ENCODE measurements around the gene ANKZF1.
"Not testable (repeated sequence)": the region's sequence is repeated elsewhere in the genome, so short reads cannot be mapped to it uniquely, and the experiment has no call there.

The ANKZF1 gene

DNA sequence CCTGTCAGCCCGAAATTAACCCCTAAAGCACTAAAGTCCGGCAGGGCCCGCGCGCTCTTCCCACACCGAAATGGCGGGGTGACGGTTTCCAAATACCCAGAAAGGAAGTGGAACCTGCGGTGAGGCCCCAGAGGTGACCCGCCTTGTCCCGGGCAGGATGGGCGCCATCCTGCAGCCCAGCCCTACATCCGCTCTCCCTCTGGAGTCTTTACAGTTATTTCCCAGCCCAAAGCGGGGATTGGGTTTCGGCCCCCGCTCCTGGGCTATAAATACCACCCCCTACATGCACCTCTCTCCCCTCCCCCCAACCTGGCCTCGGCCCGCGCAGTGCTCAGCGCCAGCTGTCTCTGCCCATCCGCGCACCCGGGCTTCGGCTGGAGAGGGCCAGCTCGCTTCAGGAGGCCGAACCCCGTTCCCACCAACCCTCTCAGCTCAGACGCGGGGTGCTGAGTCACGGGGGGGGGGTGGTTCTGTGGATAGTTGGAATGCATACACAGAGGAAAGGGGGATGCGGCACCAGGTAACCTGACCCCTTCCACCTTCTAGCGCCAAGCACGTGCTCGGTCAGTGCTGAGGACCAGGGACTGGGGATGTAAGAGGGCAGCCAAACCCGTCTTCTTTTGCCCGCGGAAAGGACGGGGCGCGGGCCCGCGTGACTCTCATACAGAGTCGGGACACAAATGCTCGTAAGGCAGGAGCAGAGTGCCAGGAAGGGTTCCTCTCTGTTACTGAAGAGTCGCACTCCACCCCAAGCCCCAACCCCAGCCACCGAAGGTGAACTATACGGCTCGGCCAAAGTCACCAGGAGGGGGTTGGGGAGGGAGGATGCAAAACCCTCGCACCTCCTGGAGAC is 23.5 kb downstream of the ANKZF1 start, which contains the start of gene TUBA4B:
Gene TUBA4B, plus strand, starts transcription at position 344 of the 853 bp plus-strand sequence. Its CDS starts 165 bp downstream, at position 509.
- DNase-seq (ENCODE audit: extremely low read depth in 1 of 2, low read depth in 1 of 2) = no peak

DNA sequence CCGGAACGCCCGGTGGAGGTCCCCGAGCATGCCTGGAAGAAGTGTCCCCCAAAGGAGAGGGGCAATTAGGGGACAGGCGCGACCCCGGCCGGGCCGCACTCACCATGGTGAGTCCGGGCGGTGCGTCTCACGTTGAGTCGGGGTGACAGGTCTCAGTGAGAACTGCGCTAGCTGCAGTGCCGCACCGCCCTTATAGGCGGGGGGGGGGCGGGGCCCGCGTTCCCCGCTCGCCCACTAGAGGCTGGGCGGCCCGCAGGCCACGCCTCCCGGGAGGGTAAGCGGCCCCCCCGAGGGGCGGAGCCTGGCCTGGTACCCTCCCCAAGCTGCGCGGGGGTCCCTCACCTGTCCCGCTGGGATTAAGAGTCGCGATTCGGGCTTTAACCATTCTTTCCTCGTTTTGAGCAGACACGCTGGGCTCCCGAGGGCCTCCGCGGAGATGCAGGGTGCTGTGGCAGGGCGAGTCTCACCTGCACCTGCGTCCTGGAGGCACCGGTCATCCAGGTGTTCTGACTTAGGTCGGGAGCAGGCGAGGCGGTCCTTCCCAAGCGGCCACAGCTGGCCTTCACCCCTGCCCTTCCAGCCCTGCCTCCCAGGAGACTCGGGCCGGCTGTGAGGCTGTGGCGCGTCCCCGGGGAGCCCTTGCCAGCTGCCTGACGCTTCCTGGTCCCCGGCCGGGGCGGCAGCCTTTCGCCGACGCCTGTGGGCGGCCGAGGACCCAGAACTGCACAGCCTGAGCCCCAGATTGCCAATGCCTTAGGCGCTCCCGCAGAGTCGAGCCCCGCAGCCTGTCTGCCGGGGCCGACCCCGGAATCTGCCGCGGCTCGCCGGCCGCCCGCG is 24.4 kb downstream of the ANKZF1 start, which contains the start of gene TUBA4A:
Gene TUBA4A, minus strand, starts transcription at position 166 of the 837 bp plus-strand sequence. Its CDS starts 60 bp downstream, at position 106.
- peak; percentile 69 to 90 for DNase-seq (ENCODE audit: extremely low read depth in 1 of 2, low read depth in 1 of 2)

DNA sequence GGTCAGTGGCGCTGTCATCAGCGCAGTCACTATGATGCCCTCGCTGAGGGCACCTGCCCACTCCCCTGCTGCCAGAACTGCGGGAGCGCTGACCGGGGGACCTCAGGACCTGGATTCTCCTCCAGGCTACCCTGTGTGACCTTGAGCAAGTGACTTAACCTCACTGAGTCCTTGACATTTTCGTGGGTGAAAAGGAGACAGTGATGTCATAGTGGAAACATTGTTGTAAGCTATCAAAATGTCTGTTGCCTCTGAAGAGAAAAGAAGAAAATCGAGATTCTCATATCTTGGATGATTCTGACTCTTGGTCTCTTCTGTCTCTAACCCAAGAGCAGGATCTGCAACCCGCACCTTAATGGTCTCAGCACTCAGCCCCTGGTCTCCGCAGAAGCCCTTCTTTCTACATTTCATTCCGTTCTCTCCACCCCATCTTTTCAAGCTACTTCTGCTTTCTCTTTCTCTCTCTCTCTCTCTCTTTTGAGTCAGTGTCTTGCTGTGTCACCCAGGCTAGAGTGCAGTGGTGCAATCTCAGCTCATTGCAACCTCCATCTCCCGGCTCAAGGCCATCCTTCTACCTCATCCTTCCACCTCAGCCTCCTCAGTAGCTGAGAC is 25.1 kb downstream of the ANKZF1 start:
- DNase-seq (ENCODE audit: extremely low read depth in 1 of 2, low read depth in 1 of 2) = no peak

DNA sequence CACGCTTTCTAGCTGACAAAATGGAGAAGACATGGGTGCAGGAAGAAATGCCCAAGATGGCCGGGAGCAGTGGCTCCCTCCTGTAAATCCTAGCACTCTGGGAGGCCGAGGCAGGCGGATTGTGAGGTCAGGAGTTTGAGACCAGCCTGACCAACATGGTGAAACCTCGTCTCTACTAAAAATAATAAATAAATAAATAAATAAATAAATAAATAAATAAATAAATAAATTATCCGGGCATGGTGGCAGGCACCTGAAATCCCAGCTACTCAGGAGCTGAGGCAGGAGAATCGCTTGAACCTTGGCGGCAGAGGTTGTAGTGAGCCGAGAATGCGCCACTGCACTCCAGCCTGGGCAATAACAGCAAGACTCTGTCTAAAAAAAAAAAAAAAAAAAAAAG is 29.3 kb downstream of the ANKZF1 start:
- not testable (repeated sequence) for DNase-seq (ENCODE audit: extremely low read depth in 1 of 2, low read depth in 1 of 2)

DNA sequence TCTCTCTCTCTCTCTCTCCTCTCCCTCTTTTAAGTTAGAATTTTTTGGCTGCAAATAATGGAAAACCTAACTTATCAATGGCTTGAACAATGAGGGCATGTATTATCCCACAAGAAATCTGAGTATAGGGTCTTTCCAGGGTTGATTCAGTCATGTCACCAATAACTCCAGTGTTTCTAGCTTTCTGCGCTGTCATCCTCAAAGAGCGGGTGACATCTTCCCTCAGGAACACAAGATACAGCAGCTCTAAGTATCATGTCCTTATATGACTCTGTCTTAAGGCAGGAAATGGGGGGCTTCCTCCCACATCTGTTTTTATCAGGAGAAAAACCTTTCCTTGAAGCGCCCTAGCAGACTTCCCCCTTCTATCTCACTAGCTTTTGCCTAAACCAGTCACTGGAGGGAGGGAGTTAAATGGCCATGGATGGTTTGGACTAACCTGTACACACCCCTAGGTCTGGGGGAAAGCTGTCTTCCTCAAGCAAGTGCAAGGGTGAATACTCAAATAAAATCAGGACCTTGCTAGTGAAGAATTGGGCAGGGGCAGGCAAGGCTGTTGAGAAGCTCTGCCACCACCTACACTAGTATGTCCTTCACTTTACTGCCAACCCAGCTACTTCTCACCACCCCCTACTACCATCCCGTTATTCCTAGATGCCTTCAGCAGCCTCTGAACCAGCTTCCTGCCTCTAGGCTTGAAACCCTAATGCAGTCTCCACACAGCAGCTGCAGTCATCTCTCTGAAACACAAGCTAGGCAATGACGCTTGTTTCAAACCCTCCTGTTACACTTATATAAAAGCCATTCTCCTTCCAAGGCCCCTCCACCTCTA is 31.6 kb downstream of the ANKZF1 start:
- no peak for DNase-seq (ENCODE audit: extremely low read depth in 1 of 2, low read depth in 1 of 2)

DNA sequence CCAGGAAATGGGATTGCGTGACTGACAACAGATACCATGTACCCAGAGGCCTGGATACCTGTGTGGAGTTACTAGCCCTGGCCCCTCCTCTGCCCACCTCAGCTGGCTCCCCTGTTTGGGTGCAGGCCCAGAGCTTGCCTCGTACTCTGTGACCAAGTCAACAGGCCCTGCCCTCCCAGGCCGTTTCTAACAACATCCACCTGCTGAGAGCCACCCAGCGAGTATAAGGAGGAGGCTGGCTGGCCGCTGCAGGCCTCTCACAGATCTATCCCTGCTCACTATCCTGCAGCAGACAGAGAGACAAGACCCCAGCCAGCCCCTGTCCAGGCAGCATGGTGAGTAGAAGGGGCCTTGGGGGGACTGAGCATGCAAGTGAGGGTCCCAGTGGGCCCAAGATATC is 36.6 kb downstream of the ANKZF1 start:
- DNase-seq (ENCODE audit: extremely low read depth in 1 of 2, low read depth in 1 of 2) = no peak

DNA sequence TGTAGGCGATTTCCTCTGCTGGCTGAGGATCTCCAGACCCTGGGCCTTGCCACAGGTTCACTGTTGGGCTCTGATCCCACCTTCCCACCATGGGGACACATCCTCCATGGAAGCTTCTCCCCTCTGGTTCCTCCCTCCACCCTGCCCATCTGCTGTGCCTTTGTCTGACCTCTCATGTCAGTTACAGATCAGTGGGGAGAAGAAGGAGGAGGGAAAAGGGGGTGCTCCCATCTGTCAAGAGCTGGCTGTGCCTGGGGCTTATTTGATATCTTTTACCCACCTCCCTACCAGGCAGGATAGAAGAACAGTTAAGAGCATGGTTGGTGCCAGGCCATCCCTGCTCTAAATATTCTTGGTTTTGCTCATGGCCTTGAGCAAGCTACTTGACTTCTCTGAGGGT is 37.3 kb downstream of the ANKZF1 start:
- DNase-seq (ENCODE audit: extremely low read depth in 1 of 2, low read depth in 1 of 2) = no peak

DNA sequence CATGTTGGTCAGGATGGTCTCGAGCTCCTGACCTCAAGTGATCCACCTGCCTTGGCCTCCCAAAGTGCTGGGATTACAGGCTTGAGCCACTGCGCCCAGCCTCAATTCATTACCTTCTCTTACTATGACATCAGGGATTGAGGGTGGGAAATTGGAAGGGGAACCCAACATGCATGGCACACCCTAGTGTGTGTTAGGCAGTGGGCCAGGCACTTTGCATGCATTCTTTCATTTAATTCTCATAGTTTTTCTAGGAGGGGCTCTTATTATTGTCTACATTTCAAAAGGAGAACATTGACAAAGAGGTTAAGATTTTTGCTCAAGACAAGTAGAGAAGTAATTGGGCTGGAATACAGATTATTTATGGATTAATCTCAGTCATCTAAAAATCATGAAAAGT is 38.7 kb downstream of the ANKZF1 start:
- no peak for DNase-seq (ENCODE audit: extremely low read depth in 1 of 2, low read depth in 1 of 2)

DNA sequence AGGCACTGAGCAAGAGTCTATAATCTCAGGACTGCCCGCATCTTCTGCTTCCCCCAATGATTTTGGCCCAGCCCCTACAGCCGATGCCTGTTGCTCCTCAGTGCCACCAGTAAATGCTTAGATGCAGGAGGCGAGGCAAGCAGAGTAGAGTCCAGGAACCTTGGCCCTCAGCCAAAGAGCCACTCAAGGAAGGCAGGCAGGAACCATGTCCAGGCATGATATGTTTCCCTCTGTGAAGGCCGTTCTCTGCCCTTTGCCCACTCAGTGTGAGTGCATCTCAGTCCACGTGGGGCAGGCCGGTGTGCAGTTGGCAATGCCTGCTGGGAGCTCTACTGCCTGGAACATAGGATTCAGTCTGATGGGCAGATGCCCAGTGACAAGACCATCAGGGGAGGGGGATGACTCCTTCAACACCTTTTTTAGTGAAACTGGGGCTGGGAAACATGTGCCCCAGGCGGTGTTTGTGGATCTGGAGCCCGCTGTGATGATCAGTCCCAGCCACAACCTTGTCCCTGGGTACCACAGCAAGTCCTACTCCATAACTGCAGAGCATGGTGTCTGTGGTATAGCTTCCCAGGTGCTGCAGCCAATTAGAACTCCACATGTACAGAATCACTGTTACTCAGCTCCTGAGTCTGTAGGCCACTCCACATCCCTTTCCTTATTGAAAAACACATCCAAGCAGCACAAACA is 39.9 kb downstream of the ANKZF1 start:
- DNase-seq (ENCODE audit: extremely low read depth in 1 of 2, low read depth in 1 of 2) = no peak

DNA sequence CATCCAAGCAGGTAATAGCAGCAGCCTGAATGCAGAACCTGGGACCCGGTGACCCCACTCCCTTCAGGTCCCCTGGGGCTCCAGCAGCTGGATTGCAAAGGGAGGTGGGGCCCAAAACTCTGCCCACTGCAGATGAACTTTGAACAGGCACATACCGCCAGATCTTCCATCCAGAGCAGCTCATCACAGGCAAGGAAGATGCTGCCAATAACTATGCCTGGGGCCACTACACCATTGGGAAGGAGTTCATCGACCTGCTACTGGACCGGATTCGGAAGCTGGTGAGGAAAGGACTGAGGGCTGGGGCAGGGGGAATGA is 40.4 kb downstream of the ANKZF1 start:
- no peak for DNase-seq (ENCODE audit: extremely low read depth in 1 of 2, low read depth in 1 of 2)

DNA sequence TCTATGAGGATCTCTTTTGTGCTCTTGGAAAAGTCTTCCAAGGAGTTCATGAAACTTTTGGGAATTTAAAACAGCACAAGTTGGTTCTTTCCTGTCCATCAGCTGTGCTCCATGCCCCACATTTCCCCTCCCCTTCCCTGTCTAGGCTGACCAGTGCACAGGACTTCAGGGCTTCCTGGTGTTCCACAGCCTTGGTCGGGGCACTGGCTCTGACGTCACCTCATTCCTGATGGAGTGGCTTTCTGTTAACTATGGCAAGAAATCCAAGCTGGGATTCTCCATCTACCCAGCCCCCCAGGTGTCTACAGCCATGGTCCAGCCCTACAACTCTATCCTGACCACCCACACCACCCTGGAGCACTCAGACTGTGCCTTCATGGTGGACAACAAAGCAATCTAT is 41.4 kb downstream of the ANKZF1 start:
- no peak for DNase-seq (ENCODE audit: extremely low read depth in 1 of 2, low read depth in 1 of 2)

DNA sequence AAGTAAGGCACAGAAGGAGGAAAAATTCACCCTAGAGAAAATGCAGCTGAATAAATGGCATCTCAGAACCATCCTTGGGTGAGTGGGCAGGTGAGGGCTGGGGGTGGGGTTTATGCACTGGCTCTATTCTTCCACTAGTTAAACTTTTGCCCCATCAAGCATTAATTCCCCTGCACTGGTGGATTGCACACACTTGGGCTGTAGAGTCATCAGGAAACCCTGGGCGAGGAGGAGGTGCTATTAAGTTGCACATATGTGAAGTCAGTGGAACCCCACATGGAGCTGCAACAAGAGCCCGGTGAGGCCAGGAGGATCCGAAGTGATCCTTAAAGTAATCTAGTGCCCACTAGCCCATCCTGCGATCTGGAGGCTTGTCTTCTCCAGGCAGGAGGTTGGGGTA is 42.8 kb downstream of the ANKZF1 start:
- no peak for DNase-seq (ENCODE audit: extremely low read depth in 1 of 2, low read depth in 1 of 2)

DNA sequence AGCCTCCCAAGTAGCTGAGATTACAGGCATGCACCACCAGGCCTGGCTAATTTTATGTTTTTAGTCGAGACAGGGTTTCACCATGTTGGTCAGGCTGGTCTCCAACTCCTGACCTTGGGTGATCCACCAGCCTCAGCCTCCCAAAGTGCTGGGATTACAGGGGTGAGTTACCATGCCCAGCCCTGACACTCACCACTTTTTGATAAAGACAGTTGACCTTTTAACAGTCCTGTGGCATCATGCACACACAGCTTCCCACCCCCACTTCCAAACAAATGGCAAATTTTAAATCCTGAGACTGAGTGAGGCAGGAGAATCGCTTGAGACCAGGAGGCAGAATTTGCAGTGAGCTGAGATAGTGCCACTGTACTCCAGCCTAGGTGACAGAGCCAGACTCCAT is 43.4 kb downstream of the ANKZF1 start:
- no peak for DNase-seq (ENCODE audit: extremely low read depth in 1 of 2, low read depth in 1 of 2)

DNA sequence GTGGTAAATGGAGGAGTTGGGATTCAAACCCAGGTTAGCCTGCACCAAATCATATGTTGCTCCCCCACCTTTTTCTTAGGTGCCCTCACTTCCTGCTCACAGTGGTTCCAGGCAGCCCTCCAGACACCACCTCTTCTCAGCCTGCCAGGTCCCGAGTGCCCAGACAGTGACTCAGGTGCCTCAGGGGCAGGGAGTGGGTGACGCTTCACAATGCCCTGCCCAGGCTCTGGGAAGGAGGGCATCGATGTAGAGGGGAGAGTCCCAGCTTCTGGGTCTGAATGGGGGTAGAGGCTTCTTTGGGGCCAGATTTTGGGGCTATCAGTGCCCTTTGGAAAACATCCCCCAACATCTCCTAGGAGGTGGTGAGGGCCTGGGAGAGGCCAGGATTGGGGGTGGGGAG is 44.3 kb downstream of the ANKZF1 start:
- DNase-seq (ENCODE audit: extremely low read depth in 1 of 2, low read depth in 1 of 2) = no peak

DNA sequence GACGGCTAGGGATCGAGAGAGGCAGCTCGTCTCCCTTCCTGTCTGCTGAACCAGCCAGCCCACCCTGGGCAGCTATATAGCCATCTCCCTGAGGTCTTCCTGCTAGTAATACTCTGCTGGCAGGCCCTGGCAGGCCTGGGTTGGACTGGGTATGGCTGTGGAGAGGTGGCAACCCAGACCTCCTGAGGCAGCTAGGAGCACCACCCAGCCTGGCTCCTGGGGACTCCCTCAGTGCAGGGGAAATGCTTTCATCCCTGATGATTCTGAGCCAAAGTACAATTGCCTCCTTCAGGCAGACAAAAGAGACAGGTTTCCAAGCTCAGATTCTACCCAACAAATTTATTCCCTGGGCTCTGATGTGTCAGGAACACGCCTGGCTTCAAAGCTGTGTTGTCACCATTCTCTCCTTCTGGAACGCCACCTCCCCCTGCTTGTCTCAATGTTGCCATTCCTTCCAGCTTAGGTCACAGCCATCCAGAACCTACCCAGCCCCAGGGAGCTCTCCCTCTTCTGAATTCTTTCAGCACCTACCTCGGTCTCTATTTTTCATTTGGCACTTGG is 44.8 kb downstream of the ANKZF1 start:
- DNase-seq (ENCODE audit: extremely low read depth in 1 of 2, low read depth in 1 of 2) = no peak

DNA sequence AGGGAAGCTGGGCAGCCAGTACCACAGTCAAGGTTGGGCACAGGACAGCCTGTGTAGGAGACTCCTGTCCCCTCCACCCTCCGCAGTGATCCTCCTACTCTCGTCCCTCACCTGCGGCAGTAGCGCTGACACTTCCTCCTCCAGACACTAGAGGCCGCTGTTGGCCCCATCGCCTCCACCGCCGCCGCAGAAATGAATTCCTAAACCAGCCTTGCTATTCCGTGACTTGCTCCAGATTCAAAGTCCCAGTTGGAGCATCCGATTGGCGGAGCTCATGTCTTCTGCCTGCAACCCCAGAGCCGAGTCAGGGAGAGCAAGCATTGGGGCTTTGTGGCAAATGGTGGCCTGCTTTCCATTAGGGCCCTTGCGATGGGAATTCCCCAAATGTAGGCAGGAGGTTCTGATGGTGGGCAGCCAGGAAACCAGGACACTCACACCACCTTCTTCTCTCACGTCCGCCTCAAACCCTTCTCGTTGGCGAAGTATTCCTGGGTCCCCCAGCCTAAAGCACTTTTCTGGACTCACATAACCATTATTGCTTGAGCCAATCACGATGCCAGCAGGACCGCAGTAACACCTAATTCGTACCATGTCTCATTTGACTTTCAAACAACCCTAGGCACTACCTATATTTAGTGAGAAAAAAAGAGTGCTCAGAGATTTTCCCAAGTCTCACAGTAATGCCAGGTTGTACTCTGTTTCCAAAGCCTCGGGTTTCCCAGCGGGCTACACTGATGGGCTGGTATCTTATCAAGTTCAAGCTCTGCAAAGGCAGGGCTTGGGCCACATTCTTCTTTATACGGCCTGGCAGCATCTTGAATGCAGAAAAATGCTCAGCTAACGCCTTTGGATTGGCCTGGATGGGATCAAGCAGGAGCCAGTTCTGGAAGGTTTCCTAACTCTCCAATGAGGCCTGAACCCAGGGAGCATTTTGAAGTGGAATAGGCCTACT is 48.4 kb downstream of the ANKZF1 start:
- peak in 1 of 2 donors; percentile 62 for DNase-seq (ENCODE audit: extremely low read depth in 1 of 2, low read depth in 1 of 2)

DNA sequence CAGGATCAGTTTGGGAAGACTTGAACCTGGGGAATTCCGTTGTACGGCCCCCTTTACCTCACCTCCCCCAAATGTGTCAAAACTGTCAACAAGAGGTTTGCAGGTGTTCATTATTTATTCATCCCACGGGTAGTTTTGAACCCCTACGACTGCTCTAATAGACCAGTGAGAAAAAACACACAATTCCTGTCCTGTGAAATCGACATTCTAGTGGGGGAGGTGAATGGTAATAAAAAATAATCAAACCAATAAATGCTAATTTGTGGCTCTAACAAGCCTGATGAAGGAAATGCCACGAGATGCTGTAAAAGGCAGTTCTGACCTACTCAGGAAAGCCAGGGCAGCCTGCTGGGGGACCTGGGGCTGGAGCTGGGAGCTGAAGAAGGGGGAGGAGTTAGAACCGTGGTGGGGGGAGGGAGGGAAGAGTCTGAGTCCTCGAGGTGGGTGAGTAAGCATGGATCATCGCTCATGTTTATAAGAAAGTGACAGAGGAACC is 49.1 kb downstream of the ANKZF1 start:
- no peak for DNase-seq (ENCODE audit: extremely low read depth in 1 of 2, low read depth in 1 of 2)

DNA sequence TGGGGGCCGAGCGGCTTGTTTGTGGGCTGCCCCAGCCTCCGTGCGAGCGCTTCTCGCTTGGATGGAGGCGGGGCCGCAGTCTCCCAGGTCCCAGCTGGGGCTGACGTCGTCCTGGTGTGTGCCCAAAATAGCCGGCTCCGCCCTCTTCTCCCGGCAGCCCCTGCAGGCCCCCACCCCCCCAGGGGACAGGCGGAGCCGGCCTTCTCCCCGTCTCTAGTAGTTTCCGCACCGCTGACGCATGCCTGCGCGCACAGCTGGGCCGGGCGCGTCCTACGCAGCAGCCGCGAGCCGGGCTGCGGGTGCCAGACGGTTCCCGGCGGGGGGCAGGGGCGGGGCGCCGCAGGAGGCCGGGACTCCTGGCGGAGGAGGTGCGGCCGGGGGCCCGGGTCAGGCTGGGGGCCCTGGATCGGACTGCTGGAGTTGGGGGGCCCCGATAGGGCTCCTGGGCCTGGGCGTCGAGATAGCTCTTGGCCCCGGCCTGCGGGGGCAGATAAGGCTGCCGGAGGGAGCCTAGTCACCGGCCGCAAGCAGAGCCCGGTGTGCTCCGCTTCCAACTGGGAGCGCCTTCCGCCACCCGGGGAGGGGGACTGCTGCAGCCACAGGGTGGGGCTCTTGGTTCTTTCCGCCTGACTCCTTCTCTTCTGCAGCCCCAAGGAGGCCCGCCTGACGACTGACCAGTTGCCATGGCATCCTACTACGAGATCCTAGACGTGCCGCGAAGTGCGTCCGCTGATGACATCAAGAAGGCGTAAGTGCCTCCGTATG is 49.7 kb downstream of the ANKZF1 start, which contains the start of gene DNAJB2:
Gene DNAJB2, plus strand, starts transcription at position 216 of the 765 bp plus-strand sequence. Its CDS starts 468 bp downstream, at position 684.
- peak; percentile 98 for DNase-seq (ENCODE audit: extremely low read depth in 1 of 2, low read depth in 1 of 2)
